ENCODE data around the gene STK32B.

- TF ChIP-seq CTCF (IDR thresholded peaks at IDR 0.05) (no peak), POLR2A (IDR thresholded peaks at IDR 0.05) (no peak)
Measured at GRCh38 chr4:5165420-5166369, 114.4 kb downstream of the STK32B start.

Data from lower leg skin (tissue), 3 donors.